GM10266 (cell line): Measurements from ENCODE around the gene CLMN.

Experiments used
- DNase-seq: peaks from one replicate; pipeline ENCODE4 v3.0.0; 2012; ENCODE audit errors: extremely low spot score
- TF ChIP-seq, protein P1 (sequence below): IDR thresholded peaks from 2 replicates; pipeline ENCODE4 v1.5.1; 2012; ENCODE audit warnings: mild to moderate bottlenecking, low read depth; ENCODE audit not compliant: control insufficient read depth, insufficient read depth; ENCODE audit errors: missing control alignments

CLMN gene

DNA sequence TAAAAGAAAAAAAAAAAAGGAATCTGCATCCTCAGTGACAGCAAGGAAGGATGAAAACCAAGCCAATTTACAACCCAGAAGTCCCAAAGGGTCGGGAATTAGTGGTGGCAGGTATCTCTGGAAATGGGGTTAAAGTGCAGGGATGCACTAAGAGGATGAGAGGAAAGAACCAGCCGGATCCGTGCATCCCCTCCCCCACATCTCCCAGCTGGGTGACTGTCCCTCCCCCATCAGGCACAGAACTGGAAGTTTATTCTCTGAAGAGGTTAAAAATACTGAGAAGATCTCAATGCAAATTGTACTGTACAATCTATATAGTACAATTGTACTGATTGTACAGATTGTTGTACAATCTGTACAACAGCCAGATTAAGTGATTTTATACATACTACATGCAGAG, 15.4 kb downstream of the CLMN start:
- TF ChIP-seq, protein P1, sequence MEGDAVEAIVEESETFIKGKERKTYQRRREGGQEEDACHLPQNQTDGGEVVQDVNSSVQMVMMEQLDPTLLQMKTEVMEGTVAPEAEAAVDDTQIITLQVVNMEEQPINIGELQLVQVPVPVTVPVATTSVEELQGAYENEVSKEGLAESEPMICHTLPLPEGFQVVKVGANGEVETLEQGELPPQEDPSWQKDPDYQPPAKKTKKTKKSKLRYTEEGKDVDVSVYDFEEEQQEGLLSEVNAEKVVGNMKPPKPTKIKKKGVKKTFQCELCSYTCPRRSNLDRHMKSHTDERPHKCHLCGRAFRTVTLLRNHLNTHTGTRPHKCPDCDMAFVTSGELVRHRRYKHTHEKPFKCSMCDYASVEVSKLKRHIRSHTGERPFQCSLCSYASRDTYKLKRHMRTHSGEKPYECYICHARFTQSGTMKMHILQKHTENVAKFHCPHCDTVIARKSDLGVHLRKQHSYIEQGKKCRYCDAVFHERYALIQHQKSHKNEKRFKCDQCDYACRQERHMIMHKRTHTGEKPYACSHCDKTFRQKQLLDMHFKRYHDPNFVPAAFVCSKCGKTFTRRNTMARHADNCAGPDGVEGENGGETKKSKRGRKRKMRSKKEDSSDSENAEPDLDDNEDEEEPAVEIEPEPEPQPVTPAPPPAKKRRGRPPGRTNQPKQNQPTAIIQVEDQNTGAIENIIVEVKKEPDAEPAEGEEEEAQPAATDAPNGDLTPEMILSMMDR: no peak
- DNase-seq: no peak

DNA sequence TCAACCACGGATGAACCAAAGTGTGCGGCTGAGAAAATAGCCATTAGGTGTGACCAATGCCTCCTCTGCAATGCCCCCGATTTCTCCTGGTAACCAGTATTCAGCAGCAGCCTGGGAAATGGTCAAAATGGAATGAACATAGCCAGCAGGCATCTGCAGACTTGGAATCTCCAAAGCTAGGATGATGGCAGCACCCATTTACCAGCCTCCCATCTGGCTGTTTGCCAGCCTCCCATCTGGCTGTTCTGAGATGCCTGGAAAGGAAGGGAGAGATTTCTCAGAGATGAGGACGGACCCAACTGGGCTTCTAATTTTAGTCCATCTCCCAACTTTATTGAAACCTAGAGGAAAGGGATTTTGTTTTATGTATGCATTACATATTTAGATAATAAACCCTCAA, 16.2 kb downstream of the CLMN start:
- TF ChIP-seq, protein P1: no peak
- no peak for DNase-seq

DNA sequence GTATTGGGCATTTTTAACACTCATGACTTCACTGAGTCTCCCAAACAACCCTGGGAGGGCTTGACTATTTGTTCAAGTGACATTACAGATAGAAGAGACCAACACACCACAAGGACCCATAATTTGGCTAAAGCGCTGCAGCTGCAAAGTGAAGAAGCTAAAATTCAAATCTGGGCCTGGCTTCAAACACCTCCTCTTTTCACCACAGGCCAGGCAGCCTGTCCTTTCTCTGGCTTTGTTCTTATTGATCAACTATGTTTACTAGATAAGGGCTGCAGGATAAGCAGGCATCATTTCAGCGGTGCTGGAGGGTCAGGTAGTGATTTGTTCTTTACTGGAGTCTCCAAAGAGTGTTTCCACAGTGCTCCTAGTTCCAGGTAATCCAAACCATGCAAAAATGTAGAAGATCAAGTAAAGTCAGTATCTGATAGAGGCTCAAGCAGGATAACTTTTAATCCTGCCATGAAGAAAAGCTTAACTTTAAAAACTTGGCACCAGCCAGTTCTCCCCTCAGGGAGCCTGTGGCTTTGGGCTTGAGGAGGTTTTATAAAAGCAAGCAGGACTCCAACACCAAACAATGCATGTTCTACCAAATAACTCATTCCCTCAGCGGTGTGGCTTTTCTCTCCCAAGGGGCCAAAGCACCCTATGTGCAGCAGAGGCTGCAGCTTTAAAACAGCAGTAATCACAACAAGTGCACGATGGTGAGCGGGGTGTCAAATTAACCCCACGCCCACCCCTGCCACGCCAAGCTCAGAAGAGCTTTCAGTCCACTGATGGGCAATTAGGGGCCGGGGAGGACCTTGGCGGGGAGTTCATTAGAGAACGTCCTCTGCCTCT, 16.8 kb downstream of the CLMN start:
- TF ChIP-seq, protein P1: no peak
- no peak for DNase-seq

DNA sequence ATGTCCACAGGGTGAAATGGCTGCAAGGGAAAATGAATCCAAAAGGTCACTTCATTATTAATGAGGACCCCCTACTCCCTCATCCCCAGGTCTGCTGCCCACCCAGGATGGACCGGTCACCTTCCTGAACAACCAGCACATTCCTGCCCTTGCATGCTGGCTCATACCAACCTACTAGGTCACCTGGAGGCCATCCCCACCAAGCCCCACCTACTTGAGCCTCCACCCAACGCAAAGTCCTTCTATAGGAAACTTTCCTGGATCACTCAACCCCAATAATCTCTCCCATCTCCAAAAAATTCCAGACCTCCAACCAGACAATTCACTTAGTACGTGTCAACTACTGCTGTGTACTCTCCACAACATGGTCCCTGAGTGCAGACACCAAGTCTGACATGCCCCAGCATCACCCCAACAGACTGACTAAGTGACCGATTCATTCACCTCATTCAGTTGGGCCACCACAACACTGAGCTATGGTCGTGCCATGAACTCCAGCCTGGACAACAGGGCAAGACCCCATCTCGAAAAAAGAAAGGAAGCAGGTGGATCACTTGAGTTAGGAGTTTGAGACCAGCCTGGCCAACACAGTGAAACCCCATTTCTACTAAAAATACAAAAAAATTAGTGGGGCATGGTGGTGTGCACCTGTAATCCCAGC, 18.1 kb downstream of the CLMN start:
- TF ChIP-seq, protein P1: no peak
- no peak for DNase-seq

DNA sequence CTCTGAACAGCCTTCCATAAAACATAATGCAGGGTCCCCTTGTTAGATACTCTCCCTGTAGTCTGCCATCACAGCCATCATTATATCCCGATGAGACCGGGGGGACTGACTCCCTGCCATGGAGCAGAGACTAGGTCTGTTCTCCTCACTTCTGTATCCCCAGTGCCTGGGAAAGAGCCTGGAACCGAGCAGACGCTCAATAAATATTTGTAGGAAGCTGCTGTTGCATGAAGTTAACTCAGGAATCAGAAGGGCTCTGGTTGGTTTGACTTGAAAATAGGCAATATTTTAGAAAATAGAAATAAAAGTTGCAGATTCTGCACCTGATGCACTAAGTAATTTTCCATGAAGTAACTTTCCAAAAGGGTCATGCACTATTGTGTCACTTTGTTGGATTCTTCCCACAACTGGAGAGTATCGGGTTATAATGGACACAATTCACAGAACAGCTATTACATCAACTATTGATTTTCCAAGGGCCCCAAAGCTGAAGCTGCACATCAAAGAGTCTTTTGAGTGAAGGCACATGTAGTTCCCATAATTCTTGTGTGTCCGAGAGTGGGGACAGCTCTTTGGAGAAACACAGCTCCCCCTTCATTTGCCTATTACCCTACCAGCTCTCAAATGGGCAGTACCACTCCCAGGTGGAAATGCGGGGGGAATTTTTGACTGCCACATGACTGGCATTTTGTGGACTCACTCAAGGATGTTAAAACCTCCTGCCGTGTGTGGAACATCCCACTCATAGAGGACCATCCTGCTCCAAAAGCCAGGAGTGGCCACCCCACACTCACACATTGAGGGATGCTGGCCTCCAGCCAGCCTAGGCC, 18.8 kb downstream of the CLMN start:
- TF ChIP-seq, protein P1: no peak
- no peak for DNase-seq

DNA sequence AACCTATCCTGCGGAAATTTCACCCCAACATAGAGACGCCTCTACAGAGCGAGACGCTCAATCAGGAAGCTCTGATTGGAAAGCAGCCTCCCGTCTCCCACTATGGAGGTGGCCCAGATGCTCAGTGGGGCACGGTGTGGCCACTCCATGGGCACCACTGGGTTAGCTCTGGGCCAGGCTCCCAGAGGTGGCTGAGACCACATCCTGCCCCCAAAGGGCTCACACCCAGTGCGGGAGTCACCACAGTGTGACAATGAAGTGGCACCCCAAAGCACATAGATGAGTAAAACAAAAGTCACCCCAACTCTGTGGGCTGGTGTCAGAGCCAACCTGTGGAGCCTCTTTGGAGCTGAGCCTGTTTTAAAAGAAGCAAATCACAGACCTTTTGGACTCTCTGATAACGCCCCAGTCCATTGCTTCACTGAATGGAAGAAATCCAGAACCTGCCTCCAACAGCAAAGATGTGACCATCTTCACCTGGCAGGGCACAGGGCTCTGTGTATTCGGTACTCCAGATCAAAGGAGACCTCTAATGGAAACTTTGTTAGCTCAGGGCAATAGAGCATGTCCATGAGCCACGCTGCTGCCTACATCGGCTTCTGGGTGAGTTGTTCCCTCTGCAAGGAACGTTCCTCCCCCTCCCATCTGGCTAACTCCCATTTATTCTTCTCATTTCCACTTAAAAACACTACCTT, 19.6 kb downstream of the CLMN start:
- DNase-seq: no peak
- TF ChIP-seq, protein P1: no peak
